HCT116 (cell line): ENCODE measurements around the gene SLCO6A1.

Experiments
- CTCF ChIP-seq, 3 experiments: fragments of 200-600 bp in 1 of 3; sonication (generic) in 1 of 3; IDR thresholded peaks in 2 of 3; conservative IDR thresholded peaks in 1 of 3; 2 replicates each; pipeline ENCODE4 v1.5.1; 2012 to 2017; ENCODE audit warnings: low read depth in 2 of 3, low read length in 2 of 3, antibody characterized with exemption in 1 of 3, borderline replicate concordance in 1 of 3, control low read depth in 1 of 3, mild to moderate bottlenecking in 1 of 3, mixed read lengths in 1 of 3, mixed run types in 1 of 3, moderate library complexity in 1 of 3; ENCODE audit not compliant: insufficient read depth in 1 of 3
- EZH2 ChIP-seq: fragments of 200-600 bp; sonication (generic); IDR thresholded peaks from 2 replicates; pipeline ENCODE4 v1.6.1; 2017; ENCODE audit warnings: antibody characterized with exemption, mixed run types
- POLR2A ChIP-seq: IDR thresholded peaks from 2 replicates; pipeline ENCODE4 v1.7.0; 2011; ENCODE audit warnings: borderline replicate concordance; ENCODE audit not compliant: insufficient read depth, insufficient read length; ENCODE audit errors: extremely low read depth
- POLR2AphosphoS5 ChIP-seq: IDR thresholded peaks from 2 replicates; pipeline ENCODE4 v1.6.1; 2011; ENCODE audit warnings: mild to moderate bottlenecking, low read depth, low read length, moderate library complexity
- REST ChIP-seq: IDR thresholded peaks from 2 replicates; pipeline ENCODE4 v1.6.1; 2012; ENCODE audit warnings: low read depth
- SIN3A ChIP-seq: IDR thresholded peaks from 2 replicates; pipeline ENCODE4 v1.6.1; 2012; ENCODE audit warnings: low read depth
- TCF7L2 ChIP-seq: IDR thresholded peaks from 2 replicates; pipeline ENCODE4 v1.7.0; 2011; ENCODE audit warnings: borderline replicate concordance, inconsistent platforms; ENCODE audit not compliant: insufficient read depth, insufficient read length; ENCODE audit errors: extremely low read depth
- ZFX ChIP-seq: fragments of 450-650 bp; IDR thresholded peaks from 2 replicates; pipeline ENCODE4 v1.6.1; 2017
- ZNF274 ChIP-seq: fragments of 200-500 bp; sonication (Bioruptor generic); IDR thresholded peaks from 2 replicates; pipeline ENCODE4 v1.6.1; 2014; ENCODE audit warnings: mild to moderate bottlenecking, low read depth, low read length, inconsistent platforms

GRCh38 chr5:102375272-102375671, 123.5 kb downstream of the SLCO6A1 start:
- TF ChIP-seq CTCF (IDR thresholded peaks at IDR 0.05 in 2 of 3, conservative IDR thresholded peaks at IDR 0.05 in 1 of 3; ENCODE audit: borderline replicate concordance in 1 of 3, insufficient read depth in 1 of 3, low read depth in 2 of 3, low read length in 2 of 3) (no peak), REST (no peak), TCF7L2 (no peak), POLR2AphosphoS5 (no peak), ZFX (no peak), SIN3A (no peak), POLR2A (no peak), EZH2 (no peak), ZNF274 (no peak)
